CD8-positive, alpha-beta memory T cell (primary cell): ENCODE data around the gene HOXA7. TPM values are rescaled to one million over a fixed set of nuclear protein-coding genes. Genes with fewer than 3 reads are reported as not detected.
A peak's percentile ranks its signal among the peaks of the same experiment; 100 is the strongest.

ENCODE experiments used
- CTCF ChIA-PET: fragments of 350-600 bp; sonication (Branson Sonifier 250); formaldehyde crosslinking; loops from one replicate; lab custom pipeline; 2021; ENCODE audit warnings: antibody characterized with exemption; lab: Charles Lee
- POLR2A ChIA-PET: fragments of 350-600 bp; sonication (Branson Sonifier 250); formaldehyde crosslinking; loops from one replicate; lab custom pipeline; 2021; ENCODE audit warnings: antibody characterized with exemption; lab: Charles Lee
- DNase-seq, 5 donors: peaks; one replicate each; pipeline versions ENCODE4 v3.0.0 to v3.0.0-alpha.2; 2020 to 2022; ENCODE audit warnings: mixed read lengths in 1 of 5
- H3K27ac ChIP-seq: one replicate; pipeline ENCODE4 v1.7.0; 2013; ENCODE audit warnings: low read depth, mild to moderate bottlenecking, low read length, moderate library complexity
- H3K27me3 ChIP-seq: 2 replicates; pipeline ENCODE4 v1.7.0; 2013; ENCODE audit warnings: low read length, mild to moderate bottlenecking; ENCODE audit not compliant: insufficient read depth, poor library complexity, severe bottlenecking
- H3K36me3 ChIP-seq: 2 replicates; pipeline ENCODE4 v1.7.0; 2013; ENCODE audit warnings: mild to moderate bottlenecking, low read length, moderate library complexity; ENCODE audit not compliant: insufficient read depth
- H3K4me1 ChIP-seq: 2 replicates; pipeline ENCODE4 v1.7.0; 2013; ENCODE audit warnings: mild to moderate bottlenecking, low read length, moderate library complexity; ENCODE audit not compliant: insufficient read depth
- H3K4me3 ChIP-seq: 2 replicates; pipeline ENCODE4 v1.7.0; 2013; ENCODE audit warnings: mild to moderate bottlenecking, low read length
- H3K9me3 ChIP-seq: 2 replicates; pipeline ENCODE4 v1.7.0; 2013; ENCODE audit warnings: mild to moderate bottlenecking, low read length
- H3K27ac Mint-ChIP-seq, 8 donors: one replicate each; pipeline ENCODE4 v1.8.0; 2020 to 2021; ENCODE audit warnings: mixed read lengths in 8 of 8, mild to moderate bottlenecking in 6 of 8, inconsistent platforms in 3 of 8, moderate library complexity in 3 of 8
- H3K27me3 Mint-ChIP-seq, 2 donors: one replicate each; pipeline ENCODE4 v1.8.0; 2020 to 2021; ENCODE audit warnings: mixed read lengths in 2 of 2, mild to moderate bottlenecking in 1 of 2, moderate library complexity in 1 of 2
- H3K36me3 Mint-ChIP-seq, 3 donors: one replicate each; pipeline ENCODE4 v1.8.0; 2020 to 2021; ENCODE audit warnings: mixed read lengths in 3 of 3, inconsistent platforms in 1 of 3, mild to moderate bottlenecking in 1 of 3
- H3K4me1 Mint-ChIP-seq, 3 donors: one replicate each; pipeline ENCODE4 v1.8.0; 2020 to 2021; ENCODE audit warnings: mixed read lengths in 3 of 3, inconsistent platforms in 1 of 3, mild to moderate bottlenecking in 1 of 3
- H3K4me3 Mint-ChIP-seq, 7 donors: one replicate each; pipeline ENCODE4 v1.8.0; 2020 to 2021; ENCODE audit warnings: mixed read lengths in 7 of 7, mild to moderate bottlenecking in 6 of 7, moderate library complexity in 4 of 7, inconsistent platforms in 2 of 7
- H3K9me3 Mint-ChIP-seq, 5 donors: one replicate each; pipeline ENCODE4 v1.8.0; 2020 to 2022; ENCODE audit warnings: mixed read lengths in 5 of 5, mild to moderate bottlenecking in 3 of 5, moderate library complexity in 2 of 5, inconsistent platforms in 1 of 5
- polyA plus RNA-seq: library from polyadenylated mRNA; unstranded; fragments of 300-500 nt; fragmentation: Illumina TruSeq; gene quantifications from one replicate; pipeline ENCODE4 v1.2.3, GENCODE V29; 2021
- total RNA-seq, 2 experiments: library from RNA; stranded (reverse); gene quantifications; one replicate each; pipeline ENCODE4 v1.2.3, GENCODE V29; 2021

HOXA7 gene
- total and polyA plus RNA-seq, 3 experiments from 2014 or later, result not detected

DNA sequence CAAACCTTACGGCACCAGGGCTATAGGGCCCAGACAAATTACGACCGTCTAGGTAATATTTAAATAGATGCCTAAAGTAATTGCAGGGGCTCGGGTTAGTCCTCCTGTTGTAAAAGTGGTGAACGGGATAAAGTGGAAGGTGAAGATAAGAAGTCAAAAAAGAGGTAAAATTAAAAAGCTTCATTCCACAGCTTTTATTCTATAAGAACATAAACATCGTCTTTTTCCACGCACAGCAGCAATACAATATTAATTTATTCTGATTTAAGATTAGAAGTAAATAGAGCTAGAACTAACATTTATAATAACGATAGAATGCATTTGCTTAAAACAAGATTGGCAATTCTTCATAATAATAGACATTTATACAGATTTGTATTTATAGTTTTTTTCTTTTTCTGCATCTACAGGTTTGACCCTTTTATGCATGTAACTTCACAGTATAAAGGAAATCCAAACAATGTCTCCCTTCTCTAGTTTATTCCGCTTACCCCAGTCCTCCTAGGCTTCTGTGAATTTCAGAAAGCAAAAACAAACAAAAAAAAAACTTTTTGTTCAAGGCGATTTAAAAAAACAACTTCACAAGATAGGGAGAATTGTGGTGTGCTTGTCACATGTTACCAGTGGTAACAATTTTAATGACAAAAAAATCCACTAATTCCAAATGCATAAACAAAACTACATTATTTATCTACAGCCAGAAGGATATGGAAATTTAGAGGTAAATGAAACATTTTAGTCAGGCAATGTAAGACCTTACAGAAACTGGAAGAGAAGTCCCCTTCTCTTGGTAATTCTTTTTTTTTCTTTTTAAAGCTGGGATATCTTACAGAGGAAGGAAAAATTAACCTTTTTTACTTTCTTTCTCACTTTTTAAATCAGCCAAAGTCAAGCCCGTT is 14.2 kb upstream of the HOXA7 start:
- no peaks in the 10 kb centered on the region for H3K36me3 ChIP-seq
- Mint-ChIP-seq H3K27ac (peak overlapping the region in 1 of 8 donors; percentile 82), H3K4me3 (peak overlapping the region in 3 of 7 donors; percentile 2 to 87 (median 9)), H3K27me3 (peaks cover 75 to 80% of the 10 kb centered on the region in 2 donors), H3K4me1 (peaks cover 23 to 46% (median 29%) of the 10 kb centered on the region in 3 donors), H3K9me3 (peaks cover 0 to 19% (median 5%) of the 10 kb centered on the region in 5 donors), H3K36me3 (no peaks in the 10 kb centered on the region)
- POLR2A ChIA-PET, result no interaction called here
- CTCF ChIA-PET, result interaction anchor here (1.0 to 4.0 kb wide), 5 partner anchors 9 to 25 kb away, joined by 3 to 26 read pairs (median 4); no protein-coding TSS in a partner anchor
- H3K9me3 ChIP-seq, result no peaks in the 10 kb centered on the region
- peaks cover 43% of the 10 kb centered on the region for H3K4me1 ChIP-seq
- H3K27ac ChIP-seq, result no peak overlapping the region
- H3K4me3 ChIP-seq, result no peak overlapping the region
- no peak for DNase-seq
- peaks cover 90% of the 10 kb centered on the region for H3K27me3 ChIP-seq

DNA sequence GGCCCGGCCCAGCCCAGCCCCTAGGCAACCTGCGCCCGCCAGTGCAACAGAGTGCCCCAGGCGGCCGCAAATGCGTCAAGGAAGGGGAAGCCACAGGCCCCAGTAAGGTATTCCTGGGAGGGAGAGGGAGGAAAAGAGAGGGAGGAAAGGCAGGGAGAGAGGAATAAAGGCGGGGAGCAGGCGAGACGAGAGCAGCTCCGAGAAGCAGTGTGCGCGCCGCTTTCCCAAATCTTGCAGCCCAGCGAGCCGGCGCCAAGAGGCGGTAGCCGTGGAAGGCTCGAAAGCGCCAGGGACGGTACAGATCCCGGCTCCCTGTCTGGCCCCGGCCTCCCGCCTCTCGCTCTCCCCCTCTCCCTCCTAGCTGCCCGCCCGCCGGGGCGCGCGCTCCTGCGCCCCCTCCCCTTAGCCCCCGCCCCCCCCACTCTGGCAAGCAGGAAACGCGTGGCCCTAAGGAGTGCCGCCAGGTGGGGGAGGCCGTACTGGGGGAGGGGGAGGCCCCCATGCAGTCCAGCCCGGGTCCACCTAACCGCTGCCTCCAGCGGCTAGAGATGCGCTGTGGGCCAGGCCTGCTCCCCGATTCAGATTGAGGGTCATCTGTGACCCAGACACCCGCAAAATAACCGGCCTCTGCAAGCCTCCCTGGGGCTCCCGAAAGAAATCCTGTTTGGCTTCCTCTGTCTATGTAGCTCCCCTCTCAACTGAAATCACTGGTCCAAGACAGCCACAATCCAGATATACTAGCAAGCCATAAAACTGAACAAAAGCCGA is 13.4 kb upstream of the HOXA7 start:
- no peaks in the 10 kb centered on the region for H3K36me3 Mint-ChIP-seq
- H3K4me1 Mint-ChIP-seq, result peaks cover 27 to 47% (median 30%) of the 10 kb centered on the region in 3 donors
- peak overlapping the region in 2 of 8 donors; percentile 39 to 82 for H3K27ac Mint-ChIP-seq
- DNase-seq, result peak in 1 of 5 donors; percentile 36
- H3K9me3 Mint-ChIP-seq, result peaks cover 0 to 18% (median 5%) of the 10 kb centered on the region in 5 donors
- H3K36me3 ChIP-seq, result no peaks in the 10 kb centered on the region
- H3K27ac ChIP-seq, result no peak overlapping the region
- H3K27me3 Mint-ChIP-seq, result peaks cover 71 to 79% of the 10 kb centered on the region in 2 donors
- POLR2A ChIA-PET, result no interaction called here
- H3K4me3 ChIP-seq, result no peak overlapping the region
- peaks cover 92% of the 10 kb centered on the region for H3K27me3 ChIP-seq
- CTCF ChIA-PET, result interaction anchor here (1.0 to 4.0 kb wide), 5 partner anchors 8 to 26 kb away, joined by 3 to 26 read pairs (median 9); no protein-coding TSS in a partner anchor
- H3K4me1 ChIP-seq, result peaks cover 51% of the 10 kb centered on the region
- H3K4me3 Mint-ChIP-seq, result peak overlapping the region in 4 of 7 donors; percentile 9 to 77 (median 45)
- no peaks in the 10 kb centered on the region for H3K9me3 ChIP-seq

DNA sequence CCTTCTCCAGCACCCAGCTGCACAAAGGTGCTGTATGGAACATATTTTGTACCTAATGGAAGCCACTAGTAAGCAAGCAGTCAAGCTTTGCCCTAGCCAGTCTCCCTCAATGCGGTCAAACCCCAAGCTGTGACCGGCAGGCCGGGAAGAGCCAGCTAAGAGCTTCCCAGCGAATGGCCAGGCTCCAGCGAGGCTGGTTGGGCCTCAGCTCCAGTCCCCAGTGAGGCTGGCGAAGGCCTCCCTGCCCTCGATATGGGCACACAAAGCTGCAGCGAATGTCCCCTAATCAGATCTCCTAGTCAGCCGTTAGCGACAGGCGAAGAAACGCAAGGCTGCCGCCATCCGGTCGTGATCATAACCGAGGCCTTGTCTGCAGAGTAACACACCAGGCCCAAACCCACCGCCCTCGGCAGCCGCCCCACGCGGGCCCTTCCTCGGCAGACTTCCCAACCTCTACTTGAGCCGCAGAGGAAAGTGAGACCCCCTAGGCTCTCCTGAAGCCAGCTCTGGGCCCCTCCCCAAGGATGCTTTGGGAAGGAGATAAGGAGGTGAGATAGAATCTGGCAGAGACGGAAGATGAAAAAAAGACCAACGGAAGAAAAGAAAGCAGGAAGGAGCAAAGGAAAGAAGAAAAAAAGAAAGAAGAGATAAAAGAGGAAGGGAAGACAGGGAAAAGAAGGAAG is 11.9 kb upstream of the HOXA7 start:
- Mint-ChIP-seq H3K36me3 (no peaks in the 10 kb centered on the region), H3K27me3 (peaks cover 82 to 86% of the 10 kb centered on the region in 2 donors), H3K27ac (peak overlapping the region in 4 of 8 donors; percentile 2 to 62 (median 32)), H3K4me3 (peak overlapping the region in 6 of 7 donors; percentile 23 to 71 (median 30)), H3K4me1 (peaks cover 27 to 41% (median 31%) of the 10 kb centered on the region in 3 donors), H3K9me3 (peaks cover 0 to 18% (median 5%) of the 10 kb centered on the region in 5 donors)
- Histone ChIP-seq H3K27me3 (peaks cover 95% of the 10 kb centered on the region), H3K36me3 (no peaks in the 10 kb centered on the region), H3K27ac (no peak overlapping the region), H3K4me1 (peaks cover 47% of the 10 kb centered on the region), H3K9me3 (no peaks in the 10 kb centered on the region), H3K4me3 (no peak overlapping the region)
- POLR2A ChIA-PET, result no interaction called here
- peak in 1 of 5 donors; percentile 47 for DNase-seq
- CTCF ChIA-PET, result interaction anchor here (1.4 to 3.3 kb wide), 4 partner anchors 9 to 27 kb away, joined by 4 to 16 read pairs (median 6); no protein-coding TSS in a partner anchor

DNA sequence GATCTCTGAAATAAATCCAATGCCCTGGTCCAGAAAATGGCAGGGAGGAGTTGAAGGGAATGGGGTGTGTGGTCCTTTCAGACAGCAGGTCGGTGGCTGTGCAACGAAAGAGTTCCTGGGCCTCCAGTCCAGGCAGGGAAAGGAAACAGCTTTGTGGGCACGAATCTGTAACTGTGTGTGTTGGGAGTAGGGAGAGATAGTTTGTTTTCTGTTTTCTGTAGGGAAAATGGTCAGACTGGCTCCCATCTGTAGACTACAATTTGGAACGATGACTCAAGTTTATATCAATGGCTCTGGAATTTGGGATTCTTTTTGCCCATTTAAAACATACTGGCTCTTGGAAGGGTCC is 11.4 kb upstream of the HOXA7 start:
- H3K9me3 ChIP-seq, result no peaks in the 10 kb centered on the region
- ChIA-PET POLR2A (no interaction called here), CTCF (interaction anchor here (1.4 to 3.3 kb wide), 3 partner anchors 9 to 17 kb away, joined by 4 to 16 read pairs (median 9); no protein-coding TSS in a partner anchor)
- H3K4me3 ChIP-seq, result no peak overlapping the region
- peak in 1 of 5 donors; percentile 18 for DNase-seq
- H3K4me1 ChIP-seq, result peaks cover 43% of the 10 kb centered on the region
- no peaks in the 10 kb centered on the region for H3K36me3 ChIP-seq
- Mint-ChIP-seq H3K4me1 (peaks cover 27 to 41% (median 31%) of the 10 kb centered on the region in 3 donors), H3K27me3 (peaks cover 87 to 88% of the 10 kb centered on the region in 2 donors), H3K9me3 (peaks cover 0 to 18% (median 5%) of the 10 kb centered on the region in 5 donors), H3K27ac (peak overlapping the region in 2 of 8 donors; percentile 55 to 62), H3K4me3 (peak overlapping the region in 4 of 7 donors; percentile 16 to 71 (median 32)), H3K36me3 (no peaks in the 10 kb centered on the region)
- no peak overlapping the region for H3K27ac ChIP-seq
- peaks cover 94% of the 10 kb centered on the region for H3K27me3 ChIP-seq

DNA sequence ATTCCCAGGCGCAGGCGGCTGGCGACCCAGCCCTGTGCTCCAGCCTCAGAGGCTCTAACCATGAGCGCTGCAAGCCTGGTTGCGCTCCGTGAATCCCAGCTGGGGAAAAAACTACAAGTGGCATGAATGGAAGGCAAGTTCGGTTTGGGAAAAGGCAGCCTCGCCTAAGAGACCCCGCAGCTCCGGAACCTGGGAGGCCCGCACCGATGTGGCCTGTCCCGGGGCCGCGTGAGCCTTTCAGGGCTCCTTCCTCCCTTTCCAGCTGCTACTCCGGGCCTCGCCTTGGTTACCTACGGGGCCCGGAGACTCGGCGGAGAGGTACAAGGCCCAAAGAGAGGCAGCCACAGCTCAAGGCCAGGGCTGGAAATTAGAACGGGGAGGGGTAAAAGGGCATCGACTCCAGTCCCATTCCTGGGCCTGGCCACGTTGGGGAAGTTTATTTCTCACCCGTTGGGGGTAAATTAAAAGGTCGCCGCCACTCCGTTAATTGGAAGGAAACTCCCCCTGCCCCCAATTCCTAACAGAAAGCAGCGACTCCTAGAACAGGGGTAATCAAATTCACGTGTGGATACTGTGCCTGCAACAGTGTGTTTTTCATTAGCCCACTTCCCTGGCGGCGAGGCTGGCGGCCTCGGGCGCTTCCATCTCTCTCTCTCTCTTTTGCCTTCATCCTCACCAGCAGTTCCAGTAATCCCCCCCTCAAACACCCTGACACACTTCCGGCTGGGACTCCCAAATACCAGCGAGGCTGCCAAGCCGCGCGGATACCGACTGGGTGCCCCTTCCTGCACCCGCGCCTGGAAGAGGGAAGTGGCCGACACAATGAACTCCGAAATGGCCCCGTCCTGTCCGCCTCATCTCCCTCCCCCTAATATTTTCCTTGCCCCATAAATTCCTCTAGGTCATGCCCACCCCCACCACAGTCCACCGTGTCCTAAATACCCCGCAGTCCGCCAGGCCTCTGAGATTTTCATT is 10.3 kb upstream of the HOXA7 start:
- H3K27me3 ChIP-seq, result peaks cover 93% of the 10 kb centered on the region
- Mint-ChIP-seq H3K9me3 (peaks cover 0 to 10% (median under 1%) of the 10 kb centered on the region in 5 donors), H3K4me3 (peak overlapping the region in 6 of 7 donors; percentile 8 to 71 (median 41)), H3K27me3 (peaks cover 89 to 90% of the 10 kb centered on the region in 2 donors), H3K27ac (peak overlapping the region in 4 of 8 donors; percentile 57 to 83 (median 68)), H3K36me3 (no peaks in the 10 kb centered on the region), H3K4me1 (peaks cover 19 to 34% (median 24%) of the 10 kb centered on the region in 3 donors)
- no peaks in the 10 kb centered on the region for H3K9me3 ChIP-seq
- H3K36me3 ChIP-seq, result no peaks in the 10 kb centered on the region
- no peak overlapping the region for H3K4me3 ChIP-seq
- ChIA-PET POLR2A (interaction anchor here (0.6 kb wide), 1 partner anchor 18 kb away, joined by 4 read pairs; the partner anchor contains the start of gene HOXA11), CTCF (interaction anchor here (0.9 to 1.8 kb wide), 6 partner anchors 9 to 485 kb away, joined by 3 to 5 read pairs (median 4); partner anchors contain the start of genes HOXA3 and HOXA7)
- DNase-seq, result peak in 1 of 5 donors; percentile 37
- H3K4me1 ChIP-seq, result peaks cover 33% of the 10 kb centered on the region
- H3K27ac ChIP-seq, result no peak overlapping the region

DNA sequence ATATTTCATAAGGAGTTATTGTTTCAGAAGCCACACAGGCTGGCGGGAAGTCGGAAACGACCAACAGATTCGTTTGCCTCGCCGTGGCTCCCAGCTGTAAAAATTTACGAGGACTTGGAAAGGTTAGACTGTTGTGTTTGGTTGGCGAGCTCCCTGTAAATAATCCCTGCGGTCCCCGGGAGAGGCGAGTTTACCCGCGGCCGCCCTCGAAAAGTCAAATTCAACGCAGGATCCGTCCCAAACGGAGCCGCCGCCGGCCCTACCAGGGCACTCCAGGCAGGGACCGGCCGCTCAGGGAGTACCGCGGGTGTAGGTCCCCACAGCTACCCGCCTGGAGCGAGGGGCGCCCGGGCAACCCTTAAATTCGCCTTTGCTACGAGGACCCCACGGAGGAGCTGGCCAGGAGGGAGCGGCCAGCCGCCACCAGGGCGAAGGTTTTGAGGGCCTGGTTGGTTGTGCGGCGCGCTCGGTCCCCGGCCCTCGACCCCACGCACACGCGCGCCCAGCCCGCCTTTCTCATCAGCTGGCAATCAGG is 9.6 kb upstream of the HOXA7 start:
- H3K36me3 ChIP-seq, result no peaks in the 10 kb centered on the region
- Mint-ChIP-seq H3K4me1 (peaks cover 15 to 31% (median 20%) of the 10 kb centered on the region in 3 donors), H3K36me3 (no peaks in the 10 kb centered on the region), H3K27me3 (peaks cover 85% of the 10 kb centered on the region in 2 donors), H3K9me3 (peaks cover 0 to 9% (median 0%) of the 10 kb centered on the region in 5 donors), H3K4me3 (peak overlapping the region; percentile 54 to 82 (median 67)), H3K27ac (peak overlapping the region in 4 of 8 donors; percentile 15 to 83 (median 60))
- H3K4me3 ChIP-seq, result no peak overlapping the region
- ChIA-PET CTCF (interaction anchor here (0.7 to 1.8 kb wide), 7 partner anchors 9 to 485 kb away, joined by 3 to 5 read pairs (median 4); partner anchors contain the start of genes HOXA3 and HOXA7), POLR2A (no interaction called here)
- peaks cover 91% of the 10 kb centered on the region for H3K27me3 ChIP-seq
- peak in 1 of 5 donors; percentile 34 for DNase-seq
- H3K9me3 ChIP-seq, result no peaks in the 10 kb centered on the region
- H3K4me1 ChIP-seq, result peaks cover 29% of the 10 kb centered on the region
- no peak overlapping the region for H3K27ac ChIP-seq
